Stimulated activated CD8-positive, alpha-beta memory T cell treated with anti-CD3 and anti-CD28 coated beads, Interleukin-4, amount 100 ng/mL, for 24 hours (primary cell): ENCODE results near the gene SAG.
"Not testable (repeated sequence)": the region's sequence is repeated elsewhere in the genome, so short reads cannot be mapped to it uniquely, and the experiment has no call there.

Source experiments
- DNase-seq: peaks from one replicate; pipeline ENCODE4 v3.0.0-alpha.2; 2020; ENCODE audit warnings: low read depth

The SAG gene

DNA sequence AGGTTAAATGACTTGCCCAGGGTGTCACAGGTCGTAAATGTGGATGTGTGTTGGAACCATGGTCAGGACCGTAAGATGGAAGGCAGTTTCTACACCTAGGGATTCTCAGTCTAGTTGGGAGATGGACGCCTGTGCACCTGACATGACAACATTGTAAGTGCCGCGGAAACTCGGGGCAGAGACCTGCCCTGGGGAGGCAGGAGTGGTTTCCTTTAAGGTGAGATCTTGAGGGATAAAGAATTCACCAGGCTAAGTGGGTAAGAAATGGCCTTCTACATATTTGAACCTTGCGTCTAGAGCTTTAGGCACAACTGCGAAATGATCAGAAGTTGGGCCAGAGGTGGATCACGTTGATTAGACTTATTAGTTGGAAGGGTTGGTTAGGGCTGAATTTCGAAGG lies 48.3 kb downstream of the SAG start:
- no peak for DNase-seq

DNA sequence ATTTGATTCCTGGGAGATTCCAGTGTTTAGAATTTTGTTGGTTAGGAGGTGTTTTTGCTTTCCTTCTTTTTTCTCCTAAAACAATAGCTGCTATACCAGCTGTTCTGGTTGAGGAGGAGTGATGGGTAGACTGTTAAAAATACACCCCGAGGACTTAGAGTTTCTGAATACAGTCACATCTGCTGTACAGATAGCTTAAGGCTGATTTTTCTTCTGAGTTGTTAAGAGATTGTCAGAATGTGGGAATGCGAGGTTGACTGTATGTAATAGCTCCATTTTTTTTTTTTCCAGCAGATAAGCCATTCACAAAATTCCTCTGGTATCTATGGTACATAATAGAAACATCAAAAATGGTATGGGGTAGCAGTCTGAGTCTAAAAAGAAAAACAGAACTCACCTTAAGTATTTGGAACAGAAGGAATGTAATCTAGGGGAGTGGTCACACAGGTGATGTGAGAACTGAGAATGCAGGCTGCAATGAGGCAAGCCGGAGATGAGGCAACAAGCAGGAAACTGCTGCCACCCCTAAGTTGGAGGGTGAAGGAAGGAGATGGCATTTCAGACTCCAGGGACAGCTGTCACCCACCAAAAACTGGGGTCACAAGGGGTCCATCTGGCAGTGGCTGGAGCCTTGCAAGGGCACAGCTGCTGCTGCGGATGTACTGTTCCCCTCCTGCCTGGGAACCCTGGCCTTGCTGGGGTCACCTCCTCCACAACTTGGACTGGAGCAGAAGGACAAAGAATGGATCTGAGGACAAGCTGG lies 49.1 kb downstream of the SAG start:
- DNase-seq, result no peak

DNA sequence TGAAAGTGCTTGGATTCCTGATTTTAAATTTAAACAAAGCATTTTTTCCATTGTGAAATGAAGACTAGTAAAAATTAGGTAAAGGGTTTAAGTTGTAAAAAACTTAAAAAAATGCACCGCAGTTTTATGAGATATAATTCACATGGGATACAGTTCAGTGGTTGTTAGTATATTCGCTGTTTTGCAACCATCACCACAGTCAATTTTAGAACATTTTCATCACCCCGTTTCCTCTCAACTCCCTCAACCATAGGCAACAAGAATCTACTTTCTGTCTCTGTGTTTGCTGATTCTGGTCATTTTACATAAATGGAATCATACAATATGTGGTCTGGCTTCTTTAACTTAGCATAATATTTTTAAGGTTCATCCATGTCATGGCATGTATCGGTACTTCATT lies 50.7 kb downstream of the SAG start:
- DNase-seq, result no peak

DNA sequence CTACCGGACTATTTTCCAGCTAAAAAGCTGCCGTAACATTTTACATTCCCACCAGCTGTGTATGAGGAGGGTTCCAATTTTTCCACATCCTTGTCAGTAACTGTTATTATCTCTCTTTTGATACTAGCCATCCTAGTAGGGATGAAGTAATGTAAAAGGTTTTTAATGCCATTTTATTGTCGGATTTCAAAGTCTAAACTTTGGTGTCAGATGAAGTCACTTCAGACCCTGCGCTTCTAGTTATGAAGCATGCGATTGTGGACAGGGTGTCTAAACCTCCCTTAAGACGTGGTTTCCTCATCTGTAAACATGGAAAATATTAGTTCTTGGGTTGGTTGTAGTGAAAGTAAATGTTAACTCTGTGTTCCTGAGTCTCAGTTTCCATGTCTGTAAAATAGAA lies 51.3 kb downstream of the SAG start:
- DNase-seq, result no peak

DNA sequence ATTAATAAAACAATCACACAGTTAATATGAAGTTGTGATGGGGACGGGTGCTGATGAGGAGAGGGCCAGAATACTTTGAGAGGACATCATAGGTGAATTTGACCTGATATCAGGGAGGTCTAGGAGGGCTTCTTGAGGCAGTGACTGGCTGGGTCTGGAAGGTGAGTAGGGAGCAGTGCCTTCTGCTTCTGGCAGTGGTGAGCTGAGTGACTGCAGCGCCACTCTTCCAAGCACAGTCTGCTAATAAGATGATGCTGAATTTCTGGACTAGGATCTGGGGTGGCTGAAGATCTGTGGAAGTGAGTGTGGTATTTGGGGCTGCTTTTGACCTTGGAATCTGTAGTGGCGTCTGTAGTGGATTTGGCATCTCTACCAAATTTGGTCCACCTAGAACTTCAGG lies 52.2 kb downstream of the SAG start:
- DNase-seq, result no peak

DNA sequence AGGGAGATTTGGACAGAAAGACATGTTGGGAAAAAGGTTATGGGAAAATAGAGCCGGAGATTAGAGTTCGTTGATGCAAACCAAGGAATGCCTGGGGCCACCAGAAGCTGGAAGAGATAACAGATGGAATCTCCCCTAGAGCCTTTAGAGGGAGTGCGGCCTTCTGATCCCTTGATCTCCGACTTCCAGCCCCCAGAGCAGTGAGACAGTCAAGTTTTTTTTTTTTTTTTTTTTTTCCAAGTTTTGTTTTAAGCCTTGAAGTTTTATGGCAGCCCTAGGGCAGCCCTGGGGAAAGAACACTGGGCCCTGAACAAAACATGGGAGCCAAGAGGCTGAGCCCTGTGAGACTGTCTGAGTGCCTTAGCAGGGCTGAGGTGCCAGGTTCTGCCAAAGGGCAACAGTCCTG lies 53.2 kb downstream of the SAG start:
- DNase-seq, result no peak

DNA sequence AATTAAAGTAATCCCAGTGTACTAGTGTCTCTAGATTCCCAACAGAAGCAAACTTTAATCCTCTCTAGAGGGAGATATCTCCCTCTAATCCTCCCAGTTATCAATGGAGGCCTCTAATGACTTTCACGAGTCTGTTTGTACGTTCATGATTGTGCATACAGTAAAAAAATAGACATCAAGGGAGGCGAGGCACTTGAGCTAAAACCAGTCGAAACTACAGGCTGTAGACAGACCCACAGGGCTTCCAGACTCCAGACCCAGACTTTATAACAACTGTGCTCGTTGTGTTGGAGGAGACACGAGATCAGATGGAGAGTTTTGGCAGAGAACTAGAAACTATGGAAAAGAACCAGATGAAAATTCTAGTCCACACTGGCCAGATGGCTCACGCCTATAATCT lies 53.7 kb downstream of the SAG start:
- DNase-seq, result no peak

DNA sequence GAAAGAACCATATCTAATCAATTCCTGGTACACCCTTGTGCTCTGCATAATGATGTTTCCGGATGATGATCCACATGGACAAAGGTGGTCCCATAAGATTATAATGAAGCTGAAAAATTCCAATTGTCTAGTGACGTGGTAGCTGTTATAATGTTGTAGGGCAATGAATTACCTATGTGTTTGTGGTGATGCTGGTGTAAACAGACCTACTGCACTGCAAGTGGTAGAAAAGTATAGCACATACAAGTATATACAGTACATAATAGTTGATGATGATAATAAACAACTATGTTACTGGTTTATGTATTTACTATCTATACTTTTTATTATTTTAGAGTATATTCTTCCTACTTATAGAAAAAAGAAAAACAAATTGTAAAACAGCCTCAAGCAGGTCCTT lies 55.1 kb downstream of the SAG start:
- no peak for DNase-seq

DNA sequence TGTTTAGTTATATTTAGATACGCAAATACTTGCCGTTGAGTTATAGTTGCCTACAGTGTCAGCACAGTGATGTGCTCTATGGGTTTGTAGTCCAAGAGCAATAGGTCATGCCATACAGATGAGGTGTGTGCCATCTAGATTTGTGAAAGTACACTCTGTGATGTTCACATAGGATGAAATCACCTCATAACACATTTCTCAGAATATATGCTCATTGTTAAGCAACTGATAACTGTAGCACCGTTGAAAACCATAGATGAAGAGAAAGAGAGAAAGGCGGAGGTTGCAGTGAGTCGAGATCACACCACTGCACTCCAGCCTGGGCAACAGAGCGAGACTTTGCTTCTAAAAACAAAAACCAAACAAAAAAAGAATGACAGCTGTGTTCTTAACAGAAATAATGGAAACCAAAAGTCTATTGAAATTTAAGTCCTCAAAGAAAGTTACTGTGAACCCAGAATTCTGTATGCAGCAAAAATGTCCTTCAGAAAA lies 56.2 kb downstream of the SAG start:
- no peak for DNase-seq

DNA sequence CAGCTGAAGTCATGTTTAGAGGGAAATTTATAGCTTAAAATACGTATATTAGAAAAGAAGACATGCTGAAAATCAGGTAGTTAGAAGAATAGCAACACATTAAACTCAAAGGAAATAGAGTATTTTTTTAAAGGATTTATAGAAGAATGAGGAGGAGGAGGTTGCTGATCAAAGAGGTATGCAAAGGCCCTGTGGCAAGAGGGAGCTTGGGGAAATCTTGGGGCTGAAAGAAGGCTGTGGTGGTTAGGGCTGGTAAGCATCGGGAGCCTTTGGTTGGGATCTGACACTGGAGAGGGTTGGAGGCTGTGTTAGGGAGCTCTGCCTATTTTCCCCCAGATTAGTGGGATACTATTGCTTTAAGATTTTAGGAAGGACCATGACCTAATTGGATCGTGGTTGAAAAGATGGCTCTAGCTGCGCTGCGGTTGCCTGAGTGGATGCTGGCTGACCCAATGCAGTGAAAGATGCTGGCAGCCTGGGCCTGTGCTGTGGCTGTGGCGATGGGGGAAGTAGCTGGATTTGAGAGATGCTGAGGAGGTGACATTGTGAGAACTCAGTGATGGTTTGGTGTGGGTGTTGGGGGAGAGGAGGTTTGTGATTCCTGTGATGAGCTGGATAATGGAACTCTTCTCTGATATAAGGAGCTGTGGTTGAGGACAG lies 58.4 kb downstream of the SAG start:
- no peak for DNase-seq

DNA sequence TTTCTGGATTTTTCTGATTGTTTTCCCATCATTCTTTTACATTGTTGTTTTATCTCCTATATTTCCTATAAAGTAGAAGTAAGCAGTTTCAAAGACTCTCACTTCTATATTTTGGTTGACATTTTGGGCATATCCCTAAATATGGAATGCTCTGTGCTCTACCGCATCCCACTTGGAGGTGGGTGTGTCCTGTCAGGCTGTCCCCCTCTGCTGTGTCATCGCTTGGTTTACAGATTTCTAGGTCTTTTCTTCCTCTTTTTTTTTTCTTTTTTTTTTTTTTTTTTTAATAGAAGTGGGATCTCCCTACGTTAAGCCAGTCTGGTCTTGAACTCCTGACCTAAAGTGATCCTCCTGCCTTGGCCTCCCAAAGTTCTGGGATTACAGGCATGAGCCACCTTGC lies 60.0 kb downstream of the SAG start:
- DNase-seq, result no peak

DNA sequence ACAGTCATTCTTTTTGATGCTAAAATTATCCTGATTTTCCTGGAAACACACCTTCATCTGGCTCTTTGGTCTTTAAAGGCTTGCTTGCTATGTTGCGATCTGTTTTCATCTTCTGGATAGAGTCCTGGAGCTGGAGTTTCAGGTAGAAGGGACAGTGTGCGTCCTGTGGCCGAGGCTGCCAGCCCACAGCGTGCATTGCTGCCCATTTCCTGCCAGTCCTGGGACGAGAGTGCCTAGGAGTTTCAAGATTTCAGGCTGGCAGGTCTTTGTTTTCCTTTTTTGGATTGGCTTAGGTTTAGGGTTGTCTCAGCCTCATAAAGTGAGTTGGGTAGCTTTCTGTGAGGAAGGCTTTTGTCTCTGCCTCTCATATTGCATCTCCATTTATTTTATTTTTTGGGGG lies 61.1 kb downstream of the SAG start:
- DNase-seq, result no peak

DNA sequence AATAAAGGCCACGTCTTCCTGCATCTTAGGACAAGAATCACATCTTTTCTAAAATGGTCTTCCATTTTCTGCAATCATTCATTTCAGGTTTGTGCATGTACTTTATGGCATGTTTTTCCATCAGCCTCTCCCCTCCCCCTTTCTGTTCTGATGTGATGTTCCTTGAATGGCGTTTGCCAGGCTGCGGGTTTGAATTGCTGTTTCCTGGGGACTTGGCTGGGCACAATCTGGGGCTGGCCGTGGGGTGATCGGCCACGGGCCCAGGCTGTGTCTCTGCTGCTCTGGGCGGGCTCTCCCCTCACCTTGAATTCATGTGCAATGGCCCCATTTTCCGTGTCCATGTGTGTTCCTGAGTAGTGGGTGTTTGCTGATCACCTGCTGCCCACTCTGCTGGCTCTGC lies 61.8 kb downstream of the SAG start:
- DNase-seq, result no peak

DNA sequence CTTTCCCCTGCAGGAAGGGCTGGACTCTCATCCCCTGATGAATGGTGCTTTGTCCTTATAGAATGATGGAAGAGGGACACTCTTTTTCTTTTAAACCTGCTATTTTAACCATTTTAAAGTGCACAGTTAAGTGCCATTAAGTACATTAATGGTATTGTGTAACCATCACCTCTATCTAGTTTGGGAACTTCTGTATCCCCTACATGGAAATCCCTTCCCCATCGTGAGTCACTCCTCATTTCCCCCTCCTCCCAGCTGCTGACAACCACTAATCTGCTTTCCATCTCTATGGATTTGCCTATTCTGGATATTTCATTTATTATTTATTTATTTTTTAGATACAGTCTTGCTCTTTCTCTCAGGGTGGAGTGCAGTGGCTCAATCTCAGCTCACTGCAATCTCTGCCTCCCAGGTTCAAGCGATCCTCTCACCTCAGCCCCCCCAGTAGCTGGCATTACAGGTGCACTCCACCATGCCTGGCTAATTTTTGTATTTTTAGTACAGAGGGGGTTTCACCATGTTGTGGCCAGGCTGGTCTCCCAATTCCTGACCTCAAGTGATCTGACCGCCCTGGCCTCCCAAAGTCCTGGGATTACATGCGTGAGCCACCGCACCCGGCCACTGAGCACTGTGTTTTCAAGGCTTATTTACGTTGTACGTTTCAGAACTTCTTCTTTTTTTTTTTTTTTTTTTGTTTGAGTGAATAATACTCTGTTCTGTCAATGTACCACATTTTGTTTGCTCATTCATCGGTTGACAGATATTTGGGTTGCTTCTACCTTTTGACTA lies 62.5 kb downstream of the SAG start:
- DNase-seq, result no peak

DNA sequence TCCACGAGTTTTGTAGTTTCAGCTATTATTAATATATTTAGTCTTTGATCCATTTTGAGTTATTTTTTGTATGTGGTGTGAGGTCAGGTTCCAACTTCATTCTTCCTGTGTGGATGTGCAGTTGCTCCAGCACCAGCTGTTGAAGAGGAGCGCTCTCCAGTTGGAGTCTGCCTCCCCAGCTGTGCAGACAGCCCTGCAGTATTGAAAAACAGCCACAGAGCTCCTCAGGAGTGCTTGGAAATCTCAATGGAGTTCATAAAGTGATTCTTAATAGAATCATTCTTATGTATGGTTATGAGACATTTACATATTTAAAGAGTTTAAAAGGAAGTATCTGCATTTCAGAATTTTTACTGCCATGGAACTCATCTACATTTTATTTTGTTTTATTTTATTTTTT lies 64.0 kb downstream of the SAG start:
- no peak for DNase-seq

DNA sequence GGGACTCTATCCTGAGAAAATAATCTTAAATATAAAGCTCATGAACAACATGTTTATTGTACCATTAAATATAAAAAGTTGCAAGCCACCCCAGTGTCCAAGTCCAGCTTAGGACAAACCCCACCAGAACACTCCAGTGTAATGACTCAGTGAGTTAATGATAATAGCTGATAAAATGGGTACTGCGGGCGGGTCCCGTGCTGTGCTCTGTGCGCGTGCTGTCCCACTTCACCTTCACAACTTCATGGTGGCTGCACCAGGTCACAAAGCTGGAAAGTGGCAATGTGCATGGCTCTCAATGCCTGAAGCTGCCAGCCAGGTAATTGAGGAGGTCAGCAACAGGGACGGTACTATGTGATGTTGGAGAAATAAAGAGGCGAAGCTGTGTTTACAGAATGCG lies 65.2 kb downstream of the SAG start:
- no peak for DNase-seq

DNA sequence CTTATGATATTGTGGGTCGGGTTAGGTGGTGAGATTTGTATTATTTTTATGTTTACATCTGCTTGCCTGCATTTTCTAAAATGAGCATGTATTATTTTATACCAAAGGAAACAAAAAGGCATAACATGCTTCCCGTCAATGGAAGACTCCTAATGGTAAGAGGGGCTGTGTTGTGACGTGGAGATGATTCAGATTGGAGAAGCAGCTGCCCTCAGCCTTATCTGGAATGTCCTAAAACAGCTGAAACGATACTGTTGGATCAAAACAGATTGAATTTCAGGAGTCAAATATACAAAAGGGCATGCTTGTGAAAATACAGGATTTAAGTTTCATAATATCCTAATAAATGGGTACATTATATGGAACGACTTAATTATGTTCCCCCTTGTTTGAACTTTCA lies 65.7 kb downstream of the SAG start:
- DNase-seq, result no peak

DNA sequence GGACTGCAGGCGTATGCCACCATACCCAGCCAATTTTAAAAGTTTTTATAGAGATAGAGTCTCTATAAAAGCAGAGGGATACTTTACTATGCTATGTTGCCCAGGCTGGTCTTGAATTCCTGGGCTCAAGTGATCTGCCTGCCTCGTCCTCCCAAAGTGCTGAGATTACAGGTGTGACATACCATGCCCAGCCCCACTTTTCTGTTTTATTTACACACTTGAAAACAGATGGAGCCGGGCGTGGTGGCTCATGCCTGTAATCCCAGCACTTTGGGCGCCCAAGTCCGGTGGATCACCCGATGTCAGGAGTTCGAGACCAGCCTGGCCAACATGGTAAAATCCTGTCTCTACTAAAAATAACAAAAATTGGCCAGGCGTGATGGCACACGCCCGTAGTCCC lies 67.2 kb downstream of the SAG start:
- DNase-seq, result not testable (repeated sequence)

DNA sequence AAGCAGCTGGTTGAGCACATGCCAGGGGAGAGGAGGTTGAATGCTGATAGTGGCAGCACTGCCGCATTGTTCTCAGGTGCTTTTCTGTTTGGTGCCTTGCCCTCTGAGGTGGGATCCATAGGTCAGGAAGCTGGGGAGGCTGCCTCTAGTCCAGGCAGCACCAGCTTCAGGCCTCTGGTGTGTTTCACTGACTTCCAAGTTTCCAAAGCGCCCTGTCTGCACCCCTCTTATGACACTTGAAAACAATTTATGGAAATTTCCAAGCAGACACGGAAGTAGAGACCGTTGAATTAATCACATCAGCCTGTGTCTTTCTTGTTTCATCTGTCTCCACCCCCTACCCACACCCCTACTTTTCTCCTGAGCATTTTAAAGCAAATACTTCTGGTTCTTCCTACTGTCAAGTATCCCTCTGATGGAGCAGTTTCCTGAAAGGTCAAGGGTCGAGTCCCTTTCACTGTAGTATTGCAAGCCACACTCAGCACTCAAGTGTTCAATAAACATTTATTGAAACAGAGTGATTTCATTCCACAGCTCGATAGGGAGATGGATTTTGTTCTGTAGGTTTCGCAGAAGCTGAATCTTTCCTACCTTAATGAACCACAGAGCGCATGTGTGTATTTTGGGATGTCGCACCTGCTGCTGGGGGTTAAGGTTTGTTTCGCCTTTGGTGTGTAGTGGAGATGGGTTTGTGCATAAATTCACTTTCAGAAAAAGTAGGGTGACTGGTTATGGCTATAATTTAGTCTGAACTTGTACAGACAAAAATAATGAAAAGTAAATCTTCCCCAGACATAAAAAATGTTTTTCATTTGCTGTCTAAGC lies 68.1 kb downstream of the SAG start:
- no peak for DNase-seq

DNA sequence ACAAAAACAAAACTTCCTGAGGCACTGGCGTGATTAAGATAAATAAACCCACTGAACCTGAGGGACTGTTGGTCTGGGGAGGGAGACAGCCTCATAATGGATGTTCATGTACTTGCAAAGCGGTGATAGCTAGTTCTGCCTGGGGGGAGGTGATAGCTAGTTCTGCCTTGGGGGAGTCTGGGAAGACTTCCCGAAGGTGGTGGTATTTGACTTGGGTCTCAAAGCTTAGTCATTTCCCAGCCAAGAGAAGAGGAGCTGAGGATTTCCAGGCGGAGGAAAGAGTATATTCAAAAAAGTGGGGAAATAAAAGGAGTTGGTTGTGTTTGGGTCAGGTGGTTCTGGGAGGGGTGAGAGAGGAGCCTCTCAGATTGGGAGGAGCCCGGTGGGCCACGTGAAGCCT lies 71.4 kb downstream of the SAG start:
- DNase-seq, result no peak

DNA sequence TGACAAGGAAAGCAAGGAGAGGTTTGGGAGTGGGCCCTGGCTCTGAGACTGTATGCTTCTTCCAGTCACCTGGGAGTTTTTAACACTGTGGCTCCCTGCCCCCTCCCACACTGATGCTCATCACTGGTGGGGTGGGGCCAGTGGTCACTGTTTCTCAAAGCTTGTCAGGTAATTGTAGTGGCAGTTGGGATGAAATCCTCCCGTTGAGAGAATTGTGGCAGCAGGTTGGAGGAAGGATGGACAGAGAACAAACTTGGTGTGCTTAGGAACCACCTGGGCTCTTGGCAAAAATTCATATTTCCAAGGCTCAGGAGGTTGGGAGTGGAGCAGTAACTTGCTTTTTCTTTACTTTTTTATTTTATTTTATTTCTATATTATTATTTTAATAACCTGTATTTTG lies 71.8 kb downstream of the SAG start:
- no peak for DNase-seq
